GM19099 (cell line): ENCODE results near the gene CHD9.

Experiments used
- POLR2A ChIP-seq: IDR thresholded peaks from 3 replicates; pipeline ENCODE4 v1.6.1; 2011; ENCODE audit warnings: low read depth; ENCODE audit not compliant: insufficient read length; ENCODE audit errors: extremely low read depth

Gene CHD9

DNA sequence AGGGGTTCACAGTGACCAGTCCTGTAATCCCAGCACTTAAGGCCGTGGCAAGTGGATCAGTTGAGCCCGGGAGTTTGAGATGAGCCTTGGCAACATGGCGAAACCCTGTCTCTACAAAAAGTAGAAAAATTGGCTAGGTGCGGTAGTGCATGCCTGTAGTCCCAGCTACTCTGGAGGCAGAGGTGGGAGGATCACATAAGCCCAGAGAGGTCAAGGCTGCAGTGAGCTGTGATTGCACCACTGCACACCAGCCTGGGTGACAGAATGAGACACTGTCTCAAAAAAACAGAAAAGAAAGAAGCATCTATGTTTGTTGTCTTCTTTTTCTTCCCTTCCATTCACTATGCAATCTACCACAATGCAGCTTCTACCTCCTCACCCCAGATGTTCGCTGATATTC, 227.5 kb downstream of the CHD9 start:
- no peak for TF ChIP-seq POLR2A

DNA sequence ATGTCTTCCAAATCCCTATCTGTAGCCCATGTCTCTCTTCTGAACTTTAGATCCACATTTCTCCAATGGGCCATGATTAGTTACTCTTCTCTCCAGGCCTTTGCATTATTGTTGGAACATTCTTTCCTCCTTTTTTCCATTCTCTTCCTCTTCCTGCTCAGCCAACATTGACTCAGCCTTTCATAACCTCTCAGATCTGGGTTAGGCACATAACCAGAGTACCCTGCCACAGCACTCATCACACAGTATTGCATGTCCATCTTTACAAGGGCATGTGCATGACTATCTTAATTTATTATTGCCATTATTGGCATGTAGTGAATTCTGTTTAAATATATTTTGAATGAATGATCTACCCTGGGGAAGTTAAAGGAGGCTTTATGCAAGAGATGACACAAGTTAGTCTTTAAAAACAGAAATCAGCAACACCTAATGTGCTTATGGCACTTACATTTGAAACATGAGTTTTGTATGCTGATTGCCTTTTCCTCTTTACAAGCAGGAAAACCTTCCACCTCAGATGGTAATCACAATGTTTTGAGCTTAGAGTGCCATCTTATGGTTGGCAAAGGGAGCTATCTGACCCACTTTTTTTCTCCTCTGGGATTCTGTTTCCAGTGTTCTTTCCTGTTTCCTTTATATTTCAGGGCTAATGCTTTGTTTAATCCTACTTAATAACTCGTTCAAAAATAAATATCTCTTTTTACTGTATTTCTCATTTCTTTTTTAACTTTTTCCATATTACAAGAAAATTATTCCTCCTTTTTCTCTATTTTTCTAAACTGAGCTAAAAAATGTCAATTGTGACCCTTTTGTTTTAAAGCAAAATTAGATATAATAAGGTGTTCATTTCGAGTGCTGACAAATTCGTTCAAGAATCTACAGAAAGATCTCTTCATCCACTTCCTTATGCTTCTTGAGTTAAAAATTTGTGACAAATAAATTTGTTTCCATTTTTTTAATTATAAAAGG, 228.5 kb downstream of the CHD9 start:
- no peak for TF ChIP-seq POLR2A

GRCh38 chr16:53285236-53285635, 230.4 kb downstream of the CHD9 start:
- no peak for TF ChIP-seq POLR2A

- no peak for TF ChIP-seq POLR2A
These were observed 235.7 kb downstream of the CHD9 start for GRCh38 chr16:53290520-53290919.

- TF ChIP-seq POLR2A = no peak
These were observed 237.1 kb downstream of the CHD9 start for GRCh38 chr16:53291757-53292392.

GRCh38 chr16:53297477-53297876, 242.7 kb downstream of the CHD9 start:
- no peak for TF ChIP-seq POLR2A

DNA sequence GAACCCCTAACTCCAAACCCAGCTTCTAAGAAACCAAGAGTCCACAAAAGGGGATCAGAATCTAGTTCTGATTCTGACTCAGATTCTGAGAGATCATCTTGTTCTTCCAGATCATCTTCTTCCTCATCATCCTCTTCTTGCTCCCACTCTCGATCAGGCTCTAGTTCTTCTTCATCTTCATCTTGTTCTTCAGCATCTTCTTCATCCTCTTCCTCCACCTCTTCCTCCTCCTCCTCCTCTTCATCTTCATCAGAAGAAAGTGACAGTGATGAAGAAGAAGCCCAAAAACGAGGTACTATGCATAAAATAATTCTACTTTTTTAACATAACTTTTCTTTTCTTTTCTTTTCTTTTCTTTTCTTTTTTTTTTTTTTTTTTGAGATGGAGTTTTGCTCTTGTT, 249.5 kb downstream of the CHD9 start:
- no peak for TF ChIP-seq POLR2A

GRCh38 chr16:53305743-53306142, 251.0 kb downstream of the CHD9 start:
- TF ChIP-seq POLR2A = no peak

DNA sequence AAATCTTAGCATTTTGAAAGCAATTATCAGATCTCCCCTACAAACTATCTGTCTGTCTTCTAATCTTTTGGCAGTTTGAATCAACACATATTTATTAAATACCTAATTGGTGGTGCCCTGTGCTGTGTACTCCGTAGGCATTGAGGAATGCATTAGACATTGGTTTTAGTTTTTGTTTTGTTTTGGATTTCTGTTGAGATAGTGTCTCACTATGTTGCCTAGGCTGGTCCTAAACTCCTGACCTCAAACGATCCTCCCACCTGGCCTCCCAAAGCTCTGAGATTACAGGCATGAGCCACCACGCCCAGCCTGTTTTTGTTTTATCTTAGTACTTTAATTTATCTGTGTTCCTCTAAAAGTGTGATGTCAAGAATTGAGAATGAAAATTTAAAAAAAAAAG, 254.7 kb downstream of the CHD9 start:
- TF ChIP-seq POLR2A = no peak

DNA sequence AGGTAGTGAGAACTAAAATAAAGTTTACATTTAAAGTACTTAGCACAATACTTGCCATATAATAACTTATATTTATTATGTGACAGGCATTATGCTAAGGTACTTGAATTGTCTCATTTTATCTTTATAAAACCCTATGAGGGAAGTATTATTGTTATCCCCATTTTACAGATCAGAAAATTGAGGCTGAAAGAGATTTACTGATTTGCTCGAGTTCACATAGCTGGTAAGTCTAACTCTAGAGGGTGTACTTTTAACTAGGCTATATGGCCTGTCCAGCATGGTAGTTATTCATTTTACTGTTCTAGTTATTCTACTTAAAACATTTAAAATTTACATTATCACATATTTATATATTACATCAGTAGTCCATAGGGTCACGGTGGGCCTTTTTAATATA, 266.2 kb downstream of the CHD9 start:
- TF ChIP-seq POLR2A = no peak

DNA sequence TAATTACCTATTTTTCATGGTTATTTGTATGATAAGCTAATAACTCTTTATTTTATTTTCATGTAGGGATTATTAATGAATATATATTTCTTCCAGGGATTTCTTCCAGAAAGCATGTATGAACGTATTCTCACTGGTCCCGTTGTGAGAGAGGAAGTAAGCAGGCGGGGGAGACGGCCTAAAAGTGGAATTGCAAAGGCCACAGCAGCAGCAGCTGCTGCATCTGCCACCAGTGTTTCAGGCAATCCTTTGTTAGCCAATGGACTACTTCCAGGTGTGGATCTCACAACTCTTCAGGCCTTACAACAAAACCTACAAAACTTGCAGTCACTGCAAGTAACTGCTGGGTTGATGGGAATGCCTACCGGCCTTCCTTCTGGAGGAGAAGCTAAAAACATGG, 269.1 kb downstream of the CHD9 start:
- TF ChIP-seq POLR2A = no peak

GRCh38 chr16:53334581-53334980, 279.8 kb downstream of the CHD9 start:
- TF ChIP-seq POLR2A = no peak

DNA sequence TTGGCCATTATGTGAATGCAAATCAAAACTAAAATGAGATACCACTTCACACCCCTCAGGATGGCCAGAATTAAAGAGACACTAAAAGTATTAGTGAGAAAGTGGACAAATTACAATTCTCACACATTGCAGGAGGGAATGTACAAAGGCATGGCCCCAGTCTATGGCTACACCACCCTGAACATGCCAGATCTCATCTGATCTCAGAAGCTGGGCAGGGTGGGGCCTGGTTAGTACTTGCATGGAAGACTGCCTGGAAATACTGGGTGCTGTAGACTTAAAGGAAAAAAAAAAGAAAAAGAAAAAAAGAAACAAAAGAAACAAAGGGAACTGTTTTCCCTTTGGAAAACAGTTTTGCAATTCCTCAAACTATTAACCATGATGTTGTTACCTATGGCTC, 282.5 kb downstream of the CHD9 start:
- no peak for TF ChIP-seq POLR2A

DNA sequence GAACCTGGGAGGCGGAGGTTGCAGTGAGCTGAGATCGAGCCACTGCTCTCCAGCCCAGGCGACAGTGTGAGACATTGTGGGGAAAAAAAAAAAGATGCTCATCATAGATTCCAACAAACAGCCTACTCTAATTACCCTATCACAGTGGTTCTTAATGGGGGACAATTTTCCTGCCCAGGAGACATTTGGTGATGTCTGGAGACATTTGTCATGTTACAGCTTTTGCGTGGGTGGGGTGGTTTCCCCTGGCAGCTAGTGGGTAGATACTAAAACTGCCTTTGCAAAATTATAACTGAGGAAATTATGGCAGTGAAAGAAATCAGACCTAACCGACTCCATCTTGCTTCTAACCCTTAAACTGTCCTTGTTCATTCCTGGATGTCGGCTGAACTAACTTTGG, 287.0 kb downstream of the CHD9 start:
- TF ChIP-seq POLR2A = no peak

DNA sequence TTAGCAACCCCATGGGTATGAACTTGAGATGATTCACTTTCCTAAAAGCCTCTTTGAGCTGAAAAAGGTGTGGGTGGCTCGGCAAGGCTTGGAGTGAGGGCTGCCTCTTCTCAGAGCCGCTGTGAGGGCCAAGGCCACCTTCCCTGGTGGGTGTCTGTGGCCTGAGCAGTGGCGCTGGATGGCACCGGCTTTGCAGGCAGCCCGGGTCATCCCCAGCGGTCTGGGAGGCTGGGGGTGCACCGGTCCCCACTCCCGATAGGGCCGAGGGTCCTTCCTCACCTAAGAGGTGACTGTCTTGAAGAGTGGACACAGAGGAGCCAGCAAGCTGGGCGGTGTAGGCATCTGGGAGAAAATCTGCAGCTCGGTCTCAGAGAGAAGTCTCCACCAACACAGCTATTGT, 300.3 kb downstream of the CHD9 start:
- TF ChIP-seq POLR2A = no peak
